Endothelial cell of umbilical vein (primary cell): ENCODE data around the gene CHAC2.

ENCODE experiments used
- CTCF ChIP-seq, 2 donors: IDR thresholded peaks; 1 replicate in 1 of 2; 2 replicates in 1 of 2; pipeline ENCODE4 v1.5.1; 2011; ENCODE audit warnings: low read length in 2 of 2, mild to moderate bottlenecking in 2 of 2, moderate library complexity in 2 of 2, control low read depth in 1 of 2, inconsistent platforms in 1 of 2, low read depth in 1 of 2; ENCODE audit not compliant: insufficient read depth in 1 of 2; ENCODE audit errors: extremely low read depth in 1 of 2
- EZH2 ChIP-seq: IDR thresholded peaks from 2 replicates; pipeline ENCODE4 v1.6.1; 2012; ENCODE audit warnings: borderline replicate concordance, low read depth, mild to moderate bottlenecking, moderate library complexity, low read length, inconsistent platforms; ENCODE audit not compliant: severe bottlenecking
- FOS ChIP-seq: IDR thresholded peaks from 2 replicates; pipeline ENCODE4 v1.6.1; 2011; ENCODE audit warnings: mild to moderate bottlenecking, low read length, moderate library complexity, borderline replicate concordance; ENCODE audit not compliant: insufficient read depth
- MYC ChIP-seq: IDR thresholded peaks from one replicate; pipeline ENCODE4 v1.6.1; 2011; ENCODE audit warnings: mild to moderate bottlenecking, low read depth, low read length
- POLR2A ChIP-seq: IDR thresholded peaks from 2 replicates; pipeline ENCODE4 v1.6.1; 2012; ENCODE audit warnings: low read depth, mild to moderate bottlenecking, control low read depth, low read length
- POLR2AphosphoS5 ChIP-seq: IDR thresholded peaks from 2 replicates; pipeline ENCODE4 v1.6.1; 2012; ENCODE audit warnings: low read depth, mild to moderate bottlenecking, control low read depth, low read length, moderate library complexity; ENCODE audit not compliant: insufficient read depth
- TF ChIP-seq, protein P1 (sequence below): IDR thresholded peaks from 2 replicates; pipeline ENCODE4 v1.6.1; 2011; ENCODE audit not compliant: insufficient read depth, insufficient read length

GRCh38 chr2:53752385-53752784 lies 15.2 kb upstream of the CHAC2 start:
- TF ChIP-seq CTCF (IDR thresholded peaks at IDR 0.05; ENCODE audit: extremely low read depth in 1 of 2, insufficient read depth in 1 of 2, low read depth in 1 of 2, low read length in 2 of 2): no peak
- TF ChIP-seq FOS: no peak
- TF ChIP-seq EZH2: no peak
- no peak for TF ChIP-seq POLR2A
- no peak for TF ChIP-seq POLR2AphosphoS5
- TF ChIP-seq, protein P1, sequence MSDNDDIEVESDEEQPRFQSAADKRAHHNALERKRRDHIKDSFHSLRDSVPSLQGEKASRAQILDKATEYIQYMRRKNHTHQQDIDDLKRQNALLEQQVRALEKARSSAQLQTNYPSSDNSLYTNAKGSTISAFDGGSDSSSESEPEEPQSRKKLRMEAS: no peak
- TF ChIP-seq MYC: no peak
